HG03095 (cell line): ENCODE measurements around the gene CRYZ.

ENCODE experiments used
- ATAC-seq: cut with Tn5 transposase; IDR thresholded peaks from one replicate; pipeline ENCODE4 v1.9.1; 2021; ENCODE audit warnings: moderate library complexity; ENCODE audit not compliant: unreplicated experiment

The CRYZ gene

GRCh38 chr1:74731399-74732052, 1.3 kb downstream of the CRYZ start:
- no peak for ATAC-seq

GRCh38 chr1:74729741-74730478, 2.9 kb downstream of the CRYZ start:
- no peak for ATAC-seq

- no peak for ATAC-seq
Measured at GRCh38 chr1:74728736-74729135, 4.1 kb downstream of the CRYZ start.

GRCh38 chr1:74726063-74726462, 6.8 kb downstream of the CRYZ start:
- no peak for ATAC-seq

GRCh38 chr1:74717626-74718025, 15.2 kb downstream of the CRYZ start:
- ATAC-seq, result no peak

- ATAC-seq, result no peak
Measured at GRCh38 chr1:74716822-74717221, 16.0 kb downstream of the CRYZ start.

- ATAC-seq, result no peak
Measured at GRCh38 chr1:74715806-74716205, 17.0 kb downstream of the CRYZ start.

GRCh38 chr1:74715236-74715502, 17.7 kb downstream of the CRYZ start:
- ATAC-seq, result no peak

- peak; percentile 78 for ATAC-seq
Measured at GRCh38 chr1:74714429-74715235, 18.2 kb downstream of the CRYZ start.

- ATAC-seq, result peak; percentile 34
Measured at GRCh38 chr1:74713849-74714248, 19.0 kb downstream of the CRYZ start.

GRCh38 chr1:74712881-74713280, 20.0 kb downstream of the CRYZ start:
- no peak for ATAC-seq

- no peak for ATAC-seq
Measured at GRCh38 chr1:74703386-74704182, 29.3 kb downstream of the CRYZ start.

- ATAC-seq, result peak; percentile 42
Measured at GRCh38 chr1:74699331-74699730, 33.5 kb downstream of the CRYZ start.

GRCh38 chr1:74697832-74698231, 35.0 kb downstream of the CRYZ start:
- ATAC-seq, result no peak

GRCh38 chr1:74693473-74693872, 39.4 kb downstream of the CRYZ start:
- no peak for ATAC-seq

GRCh38 chr1:74690909-74691308, 41.9 kb downstream of the CRYZ start:
- no peak for ATAC-seq

- ATAC-seq, result no peak
Measured at GRCh38 chr1:74690364-74690696, 42.5 kb downstream of the CRYZ start.

GRCh38 chr1:74689621-74690363, 43.1 kb downstream of the CRYZ start:
- peak; percentile 71 for ATAC-seq

- ATAC-seq, result no peak
Measured at GRCh38 chr1:74686928-74687327, 45.9 kb downstream of the CRYZ start.

GRCh38 chr1:74684301-74684700, 48.5 kb downstream of the CRYZ start:
- ATAC-seq, result no peak

- no peak for ATAC-seq
Measured at GRCh38 chr1:74683656-74684055, 49.2 kb downstream of the CRYZ start.
